ENCODE results near the gene ZBTB20.

ZBTB20 gene

DNA sequence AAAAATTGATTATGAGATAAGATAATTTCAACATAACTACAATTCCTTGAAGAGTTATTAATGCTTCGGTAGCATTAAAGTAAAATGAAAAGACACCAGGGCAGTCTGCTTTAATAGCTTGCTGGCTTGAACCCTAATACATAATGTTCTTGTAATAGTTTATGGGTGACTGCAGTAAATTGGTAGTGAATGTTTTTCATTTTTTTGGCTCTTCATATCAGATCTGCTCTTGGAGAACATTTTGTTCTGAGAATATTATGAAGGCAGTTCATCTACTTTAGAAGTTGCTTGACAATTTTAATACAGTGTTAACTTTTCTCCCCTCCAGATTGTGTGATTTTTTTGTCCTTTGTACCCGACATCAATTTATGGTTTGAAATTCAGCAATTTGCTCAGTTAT is 128.4 kb downstream of the ZBTB20 start:
- DNase-seq = no peak

- no peak for DNase-seq
Measured at GRCh38 chr3:115007966-115008365, 139.1 kb downstream of the ZBTB20 start.

DNA sequence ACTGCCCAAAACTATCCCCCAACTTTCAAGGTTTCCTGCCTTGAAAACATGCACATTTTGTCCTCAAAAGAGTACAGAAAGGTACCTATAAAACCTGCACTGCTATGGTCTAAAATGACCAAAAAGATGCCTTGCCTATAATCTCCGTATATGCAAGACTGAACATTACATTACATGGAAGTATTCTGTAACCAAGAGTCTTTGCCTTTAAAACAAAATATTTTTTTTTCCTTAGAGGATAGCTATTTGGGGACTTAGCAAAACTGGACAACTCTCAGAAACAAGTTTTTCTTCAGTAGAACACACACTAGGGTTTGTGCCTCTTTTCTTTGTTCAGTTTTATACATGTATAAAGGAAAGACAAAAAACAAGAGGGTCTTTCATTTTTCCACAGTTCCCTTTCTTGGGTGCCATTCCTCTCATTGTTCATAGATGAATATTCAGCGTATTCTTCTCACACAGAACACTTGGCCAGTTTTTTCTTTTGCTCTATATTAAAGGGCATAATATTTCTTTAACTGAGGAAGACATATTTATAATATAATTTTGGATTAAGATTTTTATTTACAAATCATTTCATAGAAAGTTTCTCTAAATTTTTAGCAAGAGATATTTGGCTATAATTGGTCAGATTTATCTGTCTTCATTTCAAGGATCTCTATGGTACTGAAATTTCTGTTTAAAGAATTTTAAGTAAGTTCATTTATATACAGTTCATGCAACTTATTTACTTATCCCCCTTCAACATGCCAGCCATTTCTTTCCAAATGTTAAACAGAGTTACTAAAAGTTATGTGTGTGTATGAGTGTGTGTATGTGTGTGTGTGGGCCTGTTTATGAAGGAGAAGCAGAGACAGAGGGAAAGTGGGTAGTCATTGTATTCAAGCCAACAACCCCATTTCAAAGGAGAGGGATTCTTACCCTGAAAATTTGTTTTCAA is 142.6 kb downstream of the ZBTB20 start:
- DNase-seq = no peak

DNA sequence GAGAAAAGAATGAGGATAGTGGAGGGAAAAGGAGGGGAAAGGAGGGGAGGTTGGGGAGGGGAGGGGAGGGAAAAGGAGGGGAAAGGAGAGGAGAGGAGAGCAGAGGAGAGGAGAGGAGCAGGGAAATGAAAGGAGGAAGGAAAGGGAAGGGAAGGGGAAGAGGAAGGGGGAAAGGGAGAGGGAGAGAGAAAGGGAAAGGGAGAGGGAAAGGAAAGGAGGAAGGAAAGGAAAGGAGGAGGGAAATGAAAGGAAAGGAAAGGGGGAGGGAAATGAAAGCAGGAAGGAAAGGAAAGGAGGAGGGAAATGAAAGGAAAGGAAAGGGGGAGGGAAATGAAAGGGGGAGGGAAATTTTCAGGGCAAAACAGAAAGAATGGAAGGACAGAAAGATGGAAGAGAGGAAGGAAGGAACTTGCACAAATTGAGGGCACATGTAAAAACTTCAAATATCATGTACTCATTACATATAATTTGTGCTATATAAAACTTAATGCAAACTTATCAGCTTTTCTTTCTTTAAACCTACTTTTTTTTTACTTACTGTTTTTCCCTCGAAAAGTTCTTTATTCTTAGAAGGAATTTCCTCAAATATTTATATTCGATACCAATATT is 148.0 kb downstream of the ZBTB20 start:
- no peak for DNase-seq

- no peak for DNase-seq
Measured at GRCh38 chr3:114994554-114995341, 152.3 kb downstream of the ZBTB20 start.

- DNase-seq = no peak
Measured at GRCh38 chr3:114985776-114986175, 161.3 kb downstream of the ZBTB20 start.

DNA sequence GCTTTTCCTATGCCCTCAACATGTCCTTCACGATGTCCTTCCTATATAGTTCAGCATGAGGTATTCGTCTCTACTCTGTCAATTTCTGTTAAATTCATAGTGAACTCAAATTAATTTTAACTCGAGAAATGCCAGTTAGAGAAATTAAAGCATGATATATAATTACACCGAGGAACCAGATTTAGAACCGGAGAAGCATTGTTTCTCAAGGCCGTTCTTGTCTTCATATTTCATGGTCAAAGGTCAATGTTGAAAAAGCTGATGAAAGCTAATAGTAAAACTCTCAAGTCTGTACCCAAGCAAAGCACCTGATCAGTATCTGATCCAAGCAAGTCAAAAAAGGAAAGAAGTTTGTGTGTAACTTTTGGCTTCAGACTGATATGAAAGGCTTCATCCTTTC is 163.8 kb downstream of the ZBTB20 start:
- no peak for DNase-seq

DNA sequence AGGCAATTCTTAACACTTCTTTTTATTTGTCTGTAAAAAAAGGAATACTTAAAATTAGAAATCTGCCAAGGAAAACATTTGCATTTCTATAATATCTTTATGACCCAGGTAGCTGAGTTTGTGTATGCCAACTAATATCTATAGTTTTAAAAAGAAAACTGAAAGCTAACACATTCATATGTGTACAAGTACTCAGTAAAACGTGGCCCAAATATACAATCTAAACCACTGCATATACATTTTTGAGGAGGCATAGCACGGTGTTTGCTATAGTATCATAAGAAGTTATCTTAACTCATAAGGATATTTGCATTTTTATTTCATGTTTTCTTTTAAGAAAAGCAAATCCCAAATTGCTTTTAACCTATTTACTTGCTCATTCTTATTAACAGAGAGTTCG is 172.7 kb downstream of the ZBTB20 start:
- DNase-seq = no peak

- DNase-seq = no peak
Measured at GRCh38 chr3:114973536-114973935, 173.6 kb downstream of the ZBTB20 start.

GRCh38 chr3:114967168-114967567 is 179.9 kb downstream of the ZBTB20 start:
- no peak for DNase-seq

GRCh38 chr3:114962189-114962588 is 184.9 kb downstream of the ZBTB20 start:
- no peak for DNase-seq

DNA sequence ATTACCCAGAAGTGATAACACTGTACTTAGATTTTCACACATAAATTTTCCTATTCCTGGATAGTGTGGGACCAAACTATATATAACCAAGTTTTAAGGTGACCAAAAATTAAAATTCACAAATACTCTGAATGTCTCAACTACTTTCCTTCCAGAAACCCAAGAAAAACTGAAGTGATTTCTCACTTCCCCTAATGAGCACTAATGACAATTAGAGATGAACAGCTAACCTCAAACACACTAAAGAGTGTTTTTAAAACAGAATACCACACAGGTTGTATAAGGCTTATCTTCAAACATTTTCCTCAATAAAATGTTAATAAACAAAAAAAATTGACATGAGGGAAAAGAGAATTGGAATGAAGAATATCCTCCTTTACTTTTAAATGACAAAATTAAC is 188.2 kb downstream of the ZBTB20 start:
- no peak for DNase-seq

DNA sequence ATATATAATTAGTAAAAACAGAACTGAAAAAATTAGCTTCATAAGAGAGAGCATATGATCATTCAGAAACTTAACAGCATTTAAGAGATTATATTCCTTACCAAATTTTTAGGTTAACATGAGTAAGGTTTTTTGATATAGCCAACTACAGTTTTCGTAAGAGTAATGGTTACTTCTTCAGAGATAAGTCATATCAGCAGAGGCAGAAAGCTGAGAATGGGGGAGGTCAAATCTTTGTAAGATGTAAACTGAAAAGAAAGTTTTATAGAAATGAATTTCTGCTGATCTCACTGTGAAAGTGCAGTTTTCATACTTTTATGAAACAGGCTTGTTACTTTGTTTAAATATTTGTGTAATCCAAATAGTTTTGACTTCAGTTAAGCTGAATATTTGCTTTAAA is 193.3 kb downstream of the ZBTB20 start:
- DNase-seq = no peak

GRCh38 chr3:114953215-114953799 is 193.8 kb downstream of the ZBTB20 start:
- DNase-seq = no peak

DNA sequence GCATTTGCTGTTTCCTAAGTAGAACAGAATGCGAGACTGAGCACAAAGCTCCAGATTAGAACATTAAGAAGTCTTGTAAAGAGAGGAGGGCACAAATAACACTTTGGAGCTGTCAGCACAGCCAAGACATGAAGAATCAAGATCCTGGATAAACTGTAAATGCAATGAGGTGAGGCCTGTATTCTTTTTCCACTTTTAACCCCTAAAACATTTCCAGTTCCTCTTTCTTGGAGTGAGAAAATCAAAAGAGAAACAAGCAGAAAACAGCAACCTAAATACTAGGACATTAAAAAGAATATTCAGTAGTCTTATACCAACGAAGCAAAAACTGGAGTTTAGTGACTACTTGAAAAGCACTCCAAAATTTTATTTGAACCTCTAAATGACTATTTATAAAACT is 204.3 kb downstream of the ZBTB20 start:
- no peak for DNase-seq

DNA sequence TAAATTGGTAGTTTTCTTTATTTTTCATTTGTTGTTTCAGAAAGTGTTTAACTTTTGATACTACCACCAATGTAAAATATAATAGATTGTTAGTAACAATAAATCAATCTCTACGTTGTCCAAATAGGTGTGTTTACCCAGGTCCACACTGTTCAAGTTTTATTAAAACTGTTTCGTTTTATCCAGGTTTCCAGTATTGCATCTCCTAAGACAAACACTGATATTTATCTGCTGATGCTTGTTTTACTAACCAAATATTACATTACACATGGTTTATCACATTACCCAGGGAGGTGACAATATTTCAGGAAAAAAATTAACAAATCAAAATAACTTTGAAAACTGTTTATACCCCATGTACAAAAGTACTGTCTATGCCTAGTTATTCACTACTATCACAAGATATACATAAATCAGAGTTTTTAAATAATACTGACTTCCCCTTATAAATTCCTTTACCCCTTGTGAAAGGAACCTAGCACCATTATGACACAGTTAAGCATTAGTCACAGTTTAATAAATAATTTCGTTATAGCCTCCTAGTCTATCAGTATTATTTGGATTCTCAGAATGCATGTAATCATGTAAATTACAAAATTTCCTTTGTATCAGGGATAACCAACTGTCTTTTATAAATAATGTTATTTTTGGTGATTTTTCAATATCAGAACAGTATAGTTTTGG is 205.3 kb downstream of the ZBTB20 start:
- no peak for DNase-seq

- no peak for DNase-seq
Measured at GRCh38 chr3:114939920-114940319, 207.2 kb downstream of the ZBTB20 start.

- DNase-seq = no peak
Measured at GRCh38 chr3:114933407-114933806, 213.7 kb downstream of the ZBTB20 start.

DNA sequence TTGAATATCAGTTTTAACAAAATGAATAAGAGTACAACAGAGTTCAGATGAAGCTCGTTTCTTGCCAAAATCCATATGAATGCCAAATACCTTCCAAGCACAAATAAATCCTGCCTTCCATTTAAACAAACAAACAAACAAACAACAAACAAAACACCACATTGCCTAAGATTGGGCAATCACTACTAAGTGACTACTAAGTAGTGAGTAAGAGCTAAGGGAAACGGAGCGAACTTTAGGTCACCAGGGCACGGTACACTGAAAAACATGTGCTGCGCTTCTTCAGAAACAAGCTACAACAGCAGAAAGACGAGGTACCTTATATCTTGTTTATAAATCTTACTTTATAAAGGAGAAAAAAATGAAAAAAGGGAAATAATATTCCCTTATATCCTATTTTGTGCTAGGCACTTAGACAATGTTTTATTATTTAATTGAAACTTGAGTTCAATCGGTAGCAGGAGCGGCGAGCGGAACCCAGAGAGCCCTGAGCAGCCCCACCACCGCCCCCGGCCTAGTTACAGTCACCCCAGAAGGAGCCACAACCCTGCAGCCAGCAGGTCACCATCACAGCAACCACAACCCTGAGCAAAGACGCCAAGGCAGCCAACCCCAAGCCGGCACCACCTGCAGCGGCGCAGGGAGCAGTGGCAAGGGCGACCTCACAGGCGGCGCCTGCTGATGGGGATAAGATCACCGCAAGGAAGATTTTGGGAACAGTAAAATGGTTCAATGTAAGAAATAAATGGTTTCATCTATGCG is 216.9 kb downstream of the ZBTB20 start:
- DNase-seq = no peak

- no peak for DNase-seq
Measured at GRCh38 chr3:114928989-114929640, 218.0 kb downstream of the ZBTB20 start.

DNA sequence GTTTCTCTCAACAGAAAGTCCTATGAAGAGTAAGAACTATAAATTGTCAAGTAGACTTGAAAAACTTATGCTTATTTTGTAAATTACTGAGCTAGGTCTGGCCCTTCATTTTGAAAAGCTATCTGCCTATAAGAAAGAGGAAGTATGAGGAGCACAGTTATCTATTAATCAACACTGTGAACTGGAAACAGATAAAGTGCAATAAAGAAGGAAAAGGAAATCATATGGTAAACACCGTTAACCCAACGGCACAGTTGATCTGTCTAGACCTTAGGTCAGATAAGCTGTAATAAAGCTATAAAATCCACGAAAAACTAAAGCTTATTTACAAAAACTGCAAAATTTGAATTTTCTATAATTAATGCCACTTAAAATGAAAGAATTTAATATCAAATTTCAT is 242.5 kb downstream of the ZBTB20 start:
- DNase-seq = no peak

All from NCI-H748 treated with DMSO at 0.1 percent for 48 hours (cell line).